HL-60 (cell line): Measurements from ENCODE around the gene PLEKHG5.

Experiments used
- DNase-seq, 2 experiments: peaks; one replicate each; pipeline ENCODE4 v3.0.0-alpha.2; 2010 to 2020; ENCODE audit warnings: low read depth in 1 of 2, low spot score in 1 of 2
- H3K27ac ChIP-seq: fragments of 250-450 bp; sonication (Bioruptor Pico); replicated peaks from 2 replicates; pipeline ENCODE4 v1.5.1; 2020; ENCODE audit warnings: mild to moderate bottlenecking, moderate library complexity
- H3K27me3 ChIP-seq: fragments of 250-450 bp; sonication (Bioruptor Pico); 2 replicates; pipeline ENCODE4 v1.5.1; 2021; ENCODE audit warnings: mild to moderate bottlenecking, moderate library complexity; ENCODE audit not compliant: insufficient read depth, poor library complexity, severe bottlenecking
- H3K4me3 ChIP-seq: replicated peaks from 2 replicates; pipeline ENCODE4 v1.5.1; 2011; ENCODE audit warnings: mild to moderate bottlenecking, control low read depth, low read length; ENCODE audit not compliant: insufficient read depth
- CTCF ChIP-seq: IDR thresholded peaks from one replicate; pipeline ENCODE4 v1.5.1; 2011; ENCODE audit warnings: low read length, control low read depth, inconsistent platforms; ENCODE audit not compliant: insufficient read depth
- GABPA ChIP-seq: IDR thresholded peaks from 2 replicates; pipeline ENCODE4 v1.6.1; 2012; ENCODE audit warnings: low read depth
- POLR2AphosphoS5 ChIP-seq: IDR thresholded peaks from 2 replicates; pipeline ENCODE4 v1.6.1; 2012; ENCODE audit warnings: low read depth
- REST ChIP-seq: IDR thresholded peaks from 2 replicates; pipeline ENCODE4 v1.6.1; 2012; ENCODE audit warnings: low read depth; ENCODE audit not compliant: insufficient replicate concordance
- SPI1 ChIP-seq: IDR thresholded peaks from 2 replicates; pipeline ENCODE4 v1.6.1; 2012; ENCODE audit warnings: low read depth, mild to moderate bottlenecking, borderline replicate concordance

Gene PLEKHG5

GRCh38 chr1:6490181-6491080 is 1.0 kb downstream of the PLEKHG5 start:
- H3K4me3 ChIP-seq, result peak overlapping the region; percentile 28
- DNase-seq, result peak in 1 of 2 experiments; percentile 30
- H3K27ac ChIP-seq, result no peak overlapping the region
- peaks cover 51% of the 10 kb centered on the region for H3K27me3 ChIP-seq
- TF ChIP-seq CTCF (no peak), SPI1 (no peak), GABPA (no peak), REST (no peak), POLR2AphosphoS5 (no peak)

- TF ChIP-seq CTCF (peak; percentile 83), POLR2AphosphoS5 (no peak), REST (no peak), SPI1 (no peak)
- H3K27me3 ChIP-seq, result peaks cover 51% of the 10 kb centered on the region
- peak in 1 of 2 experiments; percentile 66 for DNase-seq
- H3K27ac ChIP-seq, result no peak overlapping the region
- peak overlapping the region; percentile 28 for H3K4me3 ChIP-seq
Observed at GRCh38 chr1:6489799-6490180, 1.7 kb downstream of the PLEKHG5 start.

GRCh38 chr1:6489383-6489765 is 2.1 kb downstream of the PLEKHG5 start:
- Histone ChIP-seq H3K27ac (no peak overlapping the region), H3K4me3 (no peak overlapping the region), H3K27me3 (peaks cover 54% of the 10 kb centered on the region)
- DNase-seq, result no peak
- no peak for TF ChIP-seq GABPA
- no peak for TF ChIP-seq REST
- TF ChIP-seq CTCF, result no peak
- TF ChIP-seq SPI1, result no peak
- no peak for TF ChIP-seq POLR2AphosphoS5
